ENCODE results near the gene SLC2A4.
"Not testable (repeated sequence)": the region's sequence is repeated elsewhere in the genome, so short reads cannot be mapped to it uniquely, and the experiment has no call there.

The SLC2A4 gene

DNA sequence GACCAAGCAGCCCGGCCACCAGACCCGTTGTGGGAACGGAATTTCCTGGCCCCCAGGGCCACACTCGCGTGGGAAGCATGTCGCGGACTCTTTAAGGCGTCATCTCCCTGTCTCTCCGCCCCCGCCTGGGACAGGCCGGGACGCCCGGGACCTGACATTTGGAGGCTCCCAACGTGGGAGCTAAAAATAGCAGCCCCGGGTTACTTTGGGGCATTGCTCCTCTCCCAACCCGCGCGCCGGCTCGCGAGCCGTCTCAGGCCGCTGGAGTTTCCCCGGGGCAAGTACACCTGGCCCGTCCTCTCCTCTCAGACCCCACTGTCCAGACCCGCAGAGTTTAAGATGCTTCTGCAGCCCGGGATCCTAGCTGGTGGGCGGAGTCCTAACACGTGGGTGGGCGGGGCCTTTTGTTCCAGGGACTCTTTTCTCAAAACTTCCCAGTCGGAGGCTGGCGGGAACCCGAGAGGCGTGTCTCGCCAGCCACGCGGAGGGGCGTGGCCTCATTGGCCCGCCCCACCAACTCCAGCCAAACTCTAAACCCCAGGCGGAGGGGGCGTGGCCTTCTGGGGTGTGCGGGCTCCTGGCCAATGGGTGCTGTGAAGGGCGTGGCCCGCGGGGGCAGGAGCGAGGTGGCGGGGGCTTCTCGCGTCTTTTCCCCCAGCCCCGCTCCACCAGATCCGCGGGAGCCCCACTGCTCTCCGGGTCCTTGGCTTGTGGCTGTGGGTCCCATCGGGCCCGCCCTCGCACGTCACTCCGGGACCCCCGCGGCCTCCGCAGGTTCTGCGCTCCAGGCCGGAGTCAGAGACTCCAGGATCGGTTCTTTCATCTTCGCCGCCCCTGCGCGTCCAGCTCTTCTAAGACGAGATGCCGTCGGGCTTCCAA lies at the start of gene SLC2A4:
TSS of gene SLC2A4 (plus strand) at position 645 of the 879 bp plus-strand sequence. CDS start at position 862, 217 bp downstream.
- DNase-seq (ENCODE audit: low spot score) = peak; percentile 80

DNA sequence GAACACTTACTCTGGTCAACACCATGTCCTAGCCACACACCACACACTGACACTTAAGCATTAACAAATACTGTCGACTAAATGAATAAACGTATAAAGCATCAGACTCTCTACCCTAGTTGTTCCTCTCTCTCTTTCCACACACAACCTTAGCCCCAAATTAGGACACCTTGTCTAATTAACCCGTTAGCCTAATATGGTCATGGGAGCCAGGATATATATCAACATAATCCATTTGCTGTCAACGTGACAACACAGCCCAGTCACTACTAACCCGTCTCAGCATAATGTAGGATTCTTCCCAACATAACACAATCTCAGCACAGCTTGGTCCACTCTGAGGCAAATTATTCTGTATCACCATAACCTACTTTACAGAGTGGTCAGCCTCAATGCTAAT lies 49.4 kb upstream of the SLC2A4 start:
- no peak for DNase-seq (ENCODE audit: low spot score)

DNA sequence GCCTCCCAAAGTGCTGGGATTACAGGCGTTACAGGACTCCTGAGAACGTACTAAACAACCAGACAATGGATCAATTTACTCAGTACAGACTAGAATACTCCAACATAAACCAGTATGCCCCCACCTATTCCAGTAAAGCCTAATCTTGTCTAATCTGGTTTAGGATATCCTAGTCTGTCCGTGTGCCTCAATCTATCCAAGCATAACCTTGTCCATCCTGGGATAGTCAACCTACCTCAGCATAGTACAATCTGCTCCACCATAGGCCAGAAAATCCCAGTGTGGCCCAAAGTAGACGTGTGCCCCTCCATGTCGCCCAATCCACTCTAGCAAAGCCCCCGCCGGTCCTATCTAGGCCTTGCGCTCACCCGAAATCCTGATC lies 47.8 kb upstream of the SLC2A4 start:
- no peak for DNase-seq (ENCODE audit: low spot score)

DNA sequence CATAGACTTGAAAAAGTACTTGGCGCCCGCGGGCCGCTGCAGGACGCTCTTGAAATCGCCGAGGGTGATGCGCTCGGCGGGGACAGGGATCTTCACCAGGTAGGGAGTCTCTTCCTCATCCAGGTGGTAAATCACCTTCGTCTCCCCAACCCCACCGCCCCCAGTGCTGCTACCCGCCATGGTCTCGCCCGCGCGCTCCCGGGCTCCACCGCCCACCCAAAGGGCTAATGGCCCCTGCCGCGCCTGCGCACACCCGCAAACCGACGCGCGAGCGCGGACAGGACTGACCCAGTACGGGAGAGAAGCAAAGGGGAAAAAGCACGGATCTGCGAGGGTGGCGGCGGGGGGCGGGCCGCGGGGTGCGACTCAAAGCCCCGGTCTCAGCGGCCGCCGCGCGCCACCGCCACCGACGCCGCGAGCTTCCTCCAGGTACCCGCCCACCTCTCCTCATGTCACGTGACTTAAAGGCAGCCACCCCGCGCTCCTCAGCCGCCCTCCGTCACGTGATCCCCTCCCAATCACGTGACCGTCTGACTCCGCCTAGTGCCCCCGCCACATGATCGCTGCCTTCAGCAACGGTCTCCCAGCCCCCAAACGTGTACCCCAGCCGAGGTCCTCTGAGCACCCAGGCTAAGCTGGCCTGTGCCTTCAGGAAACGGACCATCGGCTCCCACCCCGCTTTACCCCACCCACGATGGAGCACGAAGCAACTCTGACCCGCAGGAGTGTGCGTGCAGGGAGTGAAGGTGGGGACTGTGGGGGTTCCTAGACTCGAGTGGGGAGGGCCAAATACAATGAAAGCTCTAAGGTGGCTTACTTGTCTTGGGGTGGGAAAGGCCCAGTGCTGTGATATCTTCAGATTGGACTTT lies 47.2 kb upstream of the SLC2A4 start, which contains the start of gene DVL2:
TSS of gene DVL2 (minus strand) at position 435 of the 869 bp plus-strand sequence. CDS start at position 180, 255 bp downstream.
- peak; percentile 95 for DNase-seq (ENCODE audit: low spot score)

DNA sequence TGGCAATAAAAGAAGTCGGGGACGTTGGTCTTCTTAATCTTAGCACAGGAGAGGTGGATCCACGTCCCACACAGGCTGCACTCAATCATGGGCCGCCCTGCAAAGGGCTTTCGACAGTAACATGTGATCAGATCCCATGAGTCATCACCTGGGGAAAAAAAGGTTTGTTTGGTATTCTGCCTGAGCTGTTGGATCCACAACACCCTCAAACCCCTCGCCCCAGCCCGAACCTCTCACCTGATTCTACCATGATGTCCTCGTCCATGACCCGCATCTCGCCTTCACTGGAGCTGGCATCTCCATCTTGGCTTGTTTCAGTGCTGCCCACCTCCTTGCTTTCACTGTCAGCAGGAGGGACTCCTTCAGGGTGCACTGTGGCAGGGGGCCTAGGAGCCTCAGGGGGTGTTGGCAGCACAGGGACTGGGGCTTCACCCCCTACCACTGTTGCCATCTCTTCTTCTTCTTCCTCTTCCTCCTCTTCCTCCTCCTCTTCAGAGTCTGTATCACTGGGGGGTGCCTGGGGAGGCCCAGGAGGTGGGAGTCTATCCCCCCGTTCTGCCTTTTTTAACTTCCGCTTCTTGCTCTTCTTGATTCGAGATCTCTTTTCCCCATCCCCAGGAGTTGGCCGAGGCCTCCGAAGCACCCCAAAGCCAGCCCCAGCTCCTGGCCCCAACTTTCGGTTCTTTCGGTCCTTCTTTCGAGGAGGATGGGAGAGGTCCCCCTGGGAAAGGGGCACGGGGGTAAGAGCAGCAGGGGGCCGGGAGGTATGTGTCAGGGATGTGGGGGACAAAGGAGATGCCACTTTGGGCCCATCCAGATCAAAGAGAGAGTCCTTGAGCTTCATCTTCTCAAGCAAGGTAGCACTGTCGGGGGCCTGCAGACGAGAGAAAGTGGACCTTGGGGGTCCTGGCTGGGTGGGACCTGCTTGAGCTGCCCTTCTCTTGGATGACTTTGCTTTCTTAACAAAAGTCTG lies 45.5 kb upstream of the SLC2A4 start:
- no peak for DNase-seq (ENCODE audit: low spot score)

DNA sequence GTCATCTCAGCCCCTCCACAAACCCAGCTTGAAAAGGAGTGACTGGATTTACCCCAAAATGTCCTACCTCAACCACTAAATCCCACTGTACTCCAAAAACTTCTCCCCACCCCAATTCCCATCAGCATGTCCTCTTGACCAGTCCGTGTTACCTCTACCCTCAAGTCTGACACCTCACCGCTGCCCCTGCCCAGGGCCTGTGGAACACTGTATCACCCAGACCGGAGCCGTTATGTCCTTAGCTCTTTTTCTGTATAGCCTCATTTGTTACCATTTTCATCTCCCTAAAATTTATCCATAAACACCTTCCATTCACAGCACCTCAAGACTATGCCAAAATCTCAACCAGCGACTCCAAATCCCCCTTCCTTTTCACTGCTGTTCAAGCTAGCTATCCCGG lies 44.7 kb upstream of the SLC2A4 start:
- DNase-seq (ENCODE audit: low spot score) = no peak

DNA sequence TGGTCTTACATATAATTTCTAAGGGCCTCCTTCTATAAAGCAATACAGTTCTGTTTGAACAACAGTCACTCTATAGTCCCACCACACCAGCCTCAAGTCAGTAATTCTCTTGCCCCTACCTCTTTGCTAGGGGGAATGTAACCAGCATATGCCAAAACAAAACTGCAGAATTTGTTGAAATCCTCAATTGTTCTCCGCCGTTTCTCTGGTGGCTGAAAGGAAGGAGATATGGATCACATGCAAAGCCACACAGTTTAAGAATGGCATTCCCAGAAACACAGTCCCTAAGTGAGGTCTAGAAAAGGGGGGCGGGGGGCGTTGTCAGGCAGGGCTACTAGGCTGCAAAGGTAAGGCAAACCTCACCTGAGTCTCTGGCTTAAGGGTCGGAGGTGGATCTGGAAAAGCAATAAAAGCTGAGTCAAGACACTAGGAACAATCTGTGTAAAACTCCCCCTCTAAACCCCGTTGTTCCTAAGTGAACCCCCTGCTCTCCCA lies 44.2 kb upstream of the SLC2A4 start:
- DNase-seq (ENCODE audit: low spot score) = no peak

DNA sequence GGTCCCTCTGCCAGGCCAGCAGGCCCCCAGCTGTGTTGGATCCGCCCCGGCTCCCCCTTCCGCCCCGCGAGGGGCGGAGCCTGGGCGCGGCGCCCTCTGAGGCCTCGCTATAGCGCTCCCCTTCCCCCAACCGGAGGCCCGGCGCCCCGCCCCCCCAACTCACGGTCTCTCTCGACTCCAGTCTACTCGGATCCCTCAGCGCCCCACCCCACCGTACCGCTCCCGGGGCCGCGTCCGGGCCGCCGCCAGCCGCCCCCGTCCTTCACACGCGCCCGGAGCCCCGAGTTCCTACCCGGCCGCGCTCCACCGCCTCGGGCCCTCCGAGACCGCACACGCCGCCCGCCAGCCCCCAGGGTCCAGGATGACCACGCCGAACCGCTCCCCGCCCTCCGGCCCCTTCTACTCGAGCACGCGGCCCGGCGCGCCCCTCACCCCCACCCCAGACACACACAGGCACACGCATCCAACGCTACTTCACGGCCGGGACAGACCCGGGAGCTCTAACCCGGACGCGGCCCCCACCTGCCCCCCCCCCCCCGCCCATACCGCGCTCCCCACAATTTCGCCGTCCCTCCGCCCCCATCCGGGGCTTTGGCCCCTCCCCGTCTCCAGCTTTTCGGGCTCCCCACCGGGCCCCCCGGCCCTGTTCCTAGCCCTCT lies 43.6 kb upstream of the SLC2A4 start:
- DNase-seq (ENCODE audit: low spot score) = peak; percentile 82

DNA sequence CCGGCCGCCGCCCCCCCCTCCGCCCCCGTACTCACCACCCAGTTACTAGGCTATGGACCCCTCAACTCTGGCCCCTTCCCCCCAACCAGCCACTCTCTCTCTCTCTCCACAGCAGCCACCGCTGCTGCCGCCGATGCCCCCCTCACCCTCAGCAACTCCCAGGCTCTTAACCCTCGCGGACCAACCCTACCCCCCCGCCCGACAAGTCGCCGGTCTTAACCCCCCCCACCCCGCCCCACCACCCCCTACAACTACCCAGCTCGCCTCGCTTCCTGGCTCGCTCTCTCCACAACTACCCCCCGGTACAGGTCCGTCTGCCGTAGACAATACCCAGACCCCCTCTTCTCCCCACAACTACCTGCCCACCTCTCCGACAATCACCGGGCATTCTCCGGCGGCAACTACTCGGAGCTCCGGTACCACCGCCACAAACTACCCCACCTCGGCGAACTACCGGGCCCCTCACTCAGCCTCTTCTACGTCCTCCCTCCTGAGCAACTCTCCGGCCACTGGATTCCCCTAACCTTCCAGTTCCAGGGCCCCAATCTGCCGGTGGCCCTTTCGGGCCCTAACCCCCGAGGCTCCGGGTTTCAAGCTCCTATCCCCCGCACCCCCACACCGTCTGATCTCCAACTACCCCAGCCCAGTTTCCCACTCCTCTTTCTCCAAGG lies 43.0 kb upstream of the SLC2A4 start:
- DNase-seq (ENCODE audit: low spot score) = peak; percentile 32

DNA sequence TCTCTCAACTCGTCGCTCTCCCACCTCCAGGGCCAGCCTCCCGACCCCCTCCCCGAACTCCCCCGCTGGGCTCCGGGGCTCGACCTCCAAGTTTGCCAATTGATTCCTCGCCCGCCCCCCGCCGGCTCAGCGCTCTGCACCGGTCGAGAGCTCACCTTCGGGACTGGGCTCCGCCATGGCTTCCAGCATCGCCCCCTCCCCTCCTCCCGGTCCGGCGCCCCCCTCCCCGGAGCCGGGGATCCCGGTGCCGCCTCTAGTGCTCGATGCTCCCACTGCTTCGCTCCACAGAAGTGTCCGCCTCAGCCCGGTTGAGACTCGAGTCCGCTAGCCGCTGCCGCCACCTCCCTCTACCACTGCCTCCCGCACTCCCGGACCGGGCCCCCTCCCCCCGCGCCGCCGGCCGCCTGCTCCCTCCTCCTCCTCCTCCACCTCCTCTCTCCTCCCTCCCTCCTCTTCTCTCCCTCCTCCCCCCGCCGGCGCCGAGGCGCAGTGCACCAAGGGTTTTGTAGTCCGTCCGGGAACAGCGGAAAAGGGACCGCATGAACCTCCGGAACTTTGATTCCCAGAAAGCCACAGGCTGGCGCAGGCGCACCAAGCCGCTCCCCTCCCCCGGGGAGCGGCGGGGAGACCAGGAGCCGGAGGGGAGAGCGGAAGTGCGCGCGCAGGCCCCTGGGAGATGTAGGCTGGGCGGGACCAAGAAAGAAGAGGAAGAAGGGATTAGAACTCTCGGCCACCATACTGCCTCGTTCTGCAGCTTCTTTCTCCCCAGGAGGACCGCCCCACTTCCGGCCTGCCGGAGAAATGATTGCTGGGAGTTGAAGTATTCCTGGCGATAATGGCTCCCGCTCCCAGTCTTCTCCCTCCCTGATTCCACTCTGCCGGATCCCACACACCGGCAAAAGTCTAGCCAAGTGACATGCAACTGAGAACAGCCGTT lies 42.2 kb upstream of the SLC2A4 start, which contains the start of gene PHF23:
TSS of gene PHF23 (minus strand) at position 367 of the 937 bp plus-strand sequence. CDS start at position 189, 178 bp downstream.
- peak; percentile 99 for DNase-seq (ENCODE audit: low spot score)

DNA sequence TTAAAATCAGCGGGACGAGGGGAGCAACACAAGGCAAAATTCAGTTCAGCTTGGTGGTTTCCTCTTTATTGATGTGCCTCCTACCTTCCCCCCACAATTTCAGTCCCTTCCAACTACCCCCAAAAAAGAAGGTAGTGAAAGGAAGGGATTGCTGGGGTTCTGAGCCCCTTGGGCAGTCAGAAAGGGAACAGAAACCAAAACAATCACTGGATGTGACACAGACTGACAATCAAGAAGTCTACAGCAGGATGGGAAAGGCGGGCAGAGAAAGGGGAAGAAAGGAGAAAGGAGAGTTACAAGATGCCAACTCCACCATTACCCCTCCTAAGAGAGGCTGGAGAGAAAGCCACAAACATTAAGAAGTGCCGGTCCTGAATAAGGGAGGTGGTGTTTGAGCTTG lies 41.1 kb upstream of the SLC2A4 start:
- no peak for DNase-seq (ENCODE audit: low spot score)

DNA sequence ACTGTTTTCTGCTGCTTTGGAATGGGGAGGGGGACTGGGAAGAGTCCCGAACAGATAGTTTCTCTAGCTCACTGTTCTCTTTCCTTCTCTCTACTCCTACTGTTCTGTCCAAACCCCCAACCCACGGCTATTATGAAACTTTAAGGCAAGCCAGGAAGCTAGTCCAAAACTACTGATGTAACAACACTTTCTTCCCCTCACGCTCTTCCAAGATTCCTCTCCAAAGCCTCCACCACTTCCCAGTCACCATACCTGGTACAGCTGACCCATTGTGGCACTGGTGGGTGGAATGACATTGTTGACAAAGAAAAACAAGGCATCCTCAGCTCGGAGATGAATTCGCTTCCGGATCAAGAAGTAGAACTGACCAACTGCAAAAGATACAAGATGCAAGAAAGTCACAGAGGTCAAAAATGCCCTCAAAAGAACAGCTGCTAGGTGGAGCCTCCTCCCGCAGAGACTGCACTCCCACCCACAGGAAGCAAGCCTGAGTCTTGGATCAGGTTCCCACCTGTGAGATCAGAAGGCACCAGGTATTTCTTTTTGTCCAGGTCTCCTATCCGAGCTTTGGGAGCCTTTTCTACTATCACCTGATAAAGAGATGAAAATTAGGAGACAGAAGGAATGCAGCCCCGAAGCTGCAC lies 40.3 kb upstream of the SLC2A4 start:
- DNase-seq (ENCODE audit: low spot score) = no peak

DNA sequence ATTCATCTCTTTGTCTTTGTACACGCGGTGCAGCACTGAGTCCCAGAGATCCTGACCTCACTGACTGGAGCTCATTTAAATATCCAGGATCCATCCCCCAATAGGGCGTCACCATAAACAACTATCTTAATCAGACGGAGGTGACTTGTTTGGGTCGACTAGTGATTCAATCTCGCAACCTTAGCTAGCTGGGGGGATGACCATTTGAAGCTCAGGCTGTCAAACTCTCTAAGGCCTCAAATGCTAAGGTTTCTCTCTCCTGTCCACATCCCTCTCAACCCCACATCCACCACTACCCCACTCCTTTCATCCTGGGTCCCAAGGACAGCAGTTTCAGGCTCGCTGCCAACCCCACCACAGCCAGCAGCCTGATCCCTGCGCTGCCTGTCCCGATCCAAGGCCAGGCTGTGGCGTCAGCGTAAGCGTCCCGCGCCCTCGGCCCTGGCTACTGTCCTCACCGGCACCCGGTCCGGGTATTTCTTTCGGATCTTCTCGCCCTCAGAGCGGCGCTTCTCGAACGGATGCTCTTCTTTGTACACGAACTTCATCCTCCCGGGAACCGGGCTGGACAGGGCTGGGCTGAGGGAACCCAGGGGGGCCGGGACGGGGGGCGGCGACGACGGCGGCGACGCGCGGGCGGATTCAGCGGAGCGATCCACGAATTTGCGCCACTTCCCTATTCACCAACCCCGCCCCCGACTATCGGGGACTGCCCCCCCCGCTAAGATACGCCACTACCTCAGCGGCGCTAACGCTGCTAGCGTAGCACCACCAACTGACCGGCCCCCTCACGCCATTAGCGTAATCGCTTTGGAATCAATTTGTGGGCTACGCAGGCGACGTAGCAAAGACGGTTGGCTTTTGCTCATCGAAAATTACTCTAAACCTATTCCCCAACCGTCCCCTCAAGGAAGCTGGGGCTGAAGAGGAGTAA lies 39.5 kb upstream of the SLC2A4 start, which contains the start of gene GABARAP:
TSS of gene GABARAP (minus strand) at position 667 of the 934 bp plus-strand sequence. CDS start at position 548, 119 bp downstream.
- DNase-seq (ENCODE audit: low spot score) = peak; percentile 88

DNA sequence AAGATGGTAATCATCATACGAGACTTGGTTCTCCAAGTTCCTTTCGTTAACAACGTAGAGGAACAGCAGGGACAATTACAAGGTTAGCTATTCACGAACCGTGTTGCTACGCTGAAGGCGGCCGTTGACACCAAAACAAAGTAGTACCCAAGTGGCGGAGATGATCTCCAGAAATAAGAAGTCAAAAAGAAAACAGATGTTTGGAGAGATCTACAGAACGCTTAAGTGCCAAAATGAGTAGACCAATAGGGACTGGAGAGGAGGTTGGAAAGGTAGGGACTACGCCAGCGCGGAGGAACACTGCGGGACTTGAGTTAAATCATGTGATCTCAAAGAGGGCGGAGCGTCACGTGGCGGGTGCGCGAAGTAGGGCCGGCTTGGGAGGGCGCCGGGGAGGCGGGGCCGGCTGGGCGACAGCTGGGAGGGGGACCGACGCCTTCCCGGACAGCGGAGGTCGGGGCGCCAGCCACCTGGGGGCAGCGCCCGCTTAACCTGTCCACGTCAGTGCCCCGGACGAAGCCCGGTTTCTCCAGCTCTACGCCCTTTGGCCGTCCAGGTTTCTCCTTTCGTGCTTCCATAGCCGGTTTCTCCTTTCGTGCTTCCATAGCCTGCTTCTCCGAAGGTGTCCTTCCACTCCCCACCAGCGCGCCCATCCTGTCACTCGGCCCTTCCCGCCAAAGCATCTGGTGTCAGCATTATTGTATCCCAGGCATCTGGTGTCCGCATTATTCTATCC lies 38.6 kb upstream of the SLC2A4 start:
- DNase-seq (ENCODE audit: low spot score) = peak; percentile 91

DNA sequence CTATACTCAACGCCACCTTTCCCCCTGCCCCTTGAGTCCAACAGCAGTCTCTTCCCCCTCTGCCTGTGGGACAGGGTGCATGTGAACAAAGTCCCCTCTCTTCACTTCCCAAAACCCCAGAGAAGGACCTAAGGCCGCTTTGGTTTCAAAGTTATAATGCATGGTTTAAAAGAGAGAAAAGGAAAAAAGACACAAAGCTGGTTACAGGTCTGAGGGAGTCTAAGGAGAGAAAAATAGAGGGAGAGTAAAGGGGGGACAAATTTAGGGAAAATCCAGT lies 38.1 kb upstream of the SLC2A4 start:
- no peak for DNase-seq (ENCODE audit: low spot score)

DNA sequence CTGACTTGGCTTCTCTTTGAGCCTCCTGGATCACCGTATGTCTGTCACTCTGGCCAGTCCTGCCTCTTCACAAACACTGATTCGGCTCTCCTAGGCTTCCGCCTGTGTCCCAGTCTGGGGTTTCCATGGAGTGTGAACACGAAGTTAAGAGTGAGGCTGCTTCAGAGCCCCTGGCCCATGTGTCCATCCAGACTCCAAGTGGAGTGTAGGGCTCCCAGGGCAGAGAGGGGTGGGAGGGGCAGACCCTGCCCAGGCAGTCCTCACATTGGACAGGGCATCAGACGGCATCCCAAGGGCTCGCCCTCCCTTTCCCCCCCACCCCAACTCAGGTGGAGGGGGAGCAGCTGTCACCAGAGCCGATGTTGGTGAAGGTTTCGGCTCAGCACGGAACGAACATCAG lies 37.7 kb upstream of the SLC2A4 start:
- not testable (repeated sequence) for DNase-seq (ENCODE audit: low spot score)

DNA sequence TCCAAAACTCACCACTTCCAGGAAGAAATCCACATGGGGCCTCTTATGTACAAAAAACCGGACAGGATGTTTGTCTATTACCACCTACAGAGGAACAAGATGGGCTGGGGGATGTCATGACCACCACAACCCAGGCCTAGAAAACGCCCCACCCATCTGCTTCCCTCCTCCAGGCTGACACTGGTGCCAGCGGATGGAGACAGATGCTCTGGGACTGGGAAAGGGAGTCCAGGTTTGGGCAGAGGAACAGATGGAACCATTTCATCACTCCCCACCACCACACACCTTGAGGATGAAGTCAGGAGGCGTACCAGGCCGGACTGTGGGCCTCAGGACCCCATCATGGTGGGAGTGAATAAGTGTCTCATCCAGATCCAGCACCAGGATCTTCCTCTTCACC lies 34.7 kb upstream of the SLC2A4 start:
- DNase-seq (ENCODE audit: low spot score) = no peak
